HepG2 (cell line): ENCODE measurements around the gene DMXL1.

ENCODE experiments used
- ATF3 ChIP-seq: sonication (generic); formaldehyde crosslinking; IDR thresholded peaks from 2 replicates; pipeline ENCODE4 v1.4.0; 2020; ENCODE audit warnings: missing genetic modification reagents
- ATF5 ChIP-seq: sonication (generic); formaldehyde crosslinking; IDR thresholded peaks from 2 replicates; pipeline ENCODE4 v1.4.0; 2020; ENCODE audit warnings: mild to moderate bottlenecking, low read depth, missing genetic modification reagents
- DMTF1 ChIP-seq: sonication (generic); formaldehyde crosslinking; IDR thresholded peaks from 2 replicates; pipeline ENCODE4 v1.4.0; 2020; ENCODE audit warnings: mild to moderate bottlenecking, missing genetic modification reagents
- DR1 ChIP-seq: sonication (generic); formaldehyde crosslinking; IDR thresholded peaks from 2 replicates; pipeline ENCODE4 v1.8.0; 2021; ENCODE audit warnings: mild to moderate bottlenecking, missing genetic modification reagents, inconsistent platforms
- EZH2 ChIP-seq: conservative IDR thresholded peaks from 2 replicates; pipeline ENCODE4 v1.6.1; 2012; ENCODE audit warnings: mild to moderate bottlenecking, low read depth, low read length, moderate library complexity
- GABPA ChIP-seq, 2 experiments: IDR thresholded peaks; 2 replicates each; pipeline ENCODE4 v1.6.1; 2011 to 2016; ENCODE audit warnings: low read depth in 2 of 2, low read length in 1 of 2, missing biosample characterization in 1 of 2, missing genetic modification characterization in 1 of 2
- HIVEP1 ChIP-seq: sonication (generic); formaldehyde crosslinking; IDR thresholded peaks from 2 replicates; pipeline ENCODE4 v1.4.0; 2020; ENCODE audit warnings: mild to moderate bottlenecking, missing genetic modification reagents
- KDM5B ChIP-seq: sonication (generic); formaldehyde crosslinking; IDR thresholded peaks from 2 replicates; pipeline ENCODE4 v1.4.0; 2020; ENCODE audit warnings: missing genetic modification reagents, mild to moderate bottlenecking, borderline replicate concordance
- MTA3 ChIP-seq: sonication (generic); formaldehyde crosslinking; IDR thresholded peaks from 2 replicates; pipeline ENCODE4 v1.4.0; 2020; ENCODE audit warnings: missing genetic modification reagents
- TOE1 ChIP-seq: sonication (generic); formaldehyde crosslinking; IDR thresholded peaks from 2 replicates; pipeline ENCODE4 v1.4.0; 2020; ENCODE audit warnings: mild to moderate bottlenecking, missing genetic modification reagents
- ZNF34 ChIP-seq: sonication (generic); formaldehyde crosslinking; IDR thresholded peaks from 2 replicates; pipeline ENCODE4 v1.4.0; 2020; ENCODE audit warnings: mild to moderate bottlenecking, missing genetic modification reagents, borderline replicate concordance
- ZNF687 ChIP-seq: sonication (generic); formaldehyde crosslinking; IDR thresholded peaks from 2 replicates; pipeline ENCODE4 v1.5.1; 2020; ENCODE audit warnings: mild to moderate bottlenecking, missing genetic modification reagents, moderate library complexity

GRCh38 chr5:119129770-119130169 is 58.9 kb downstream of the DMXL1 start:
- no peak for TF ChIP-seq ZNF34 (CRISPR knock-in tag)
- no peak for TF ChIP-seq ATF3 (CRISPR knock-in tag)
- TF ChIP-seq TOE1 (CRISPR knock-in tag) = no peak
- no peak for TF ChIP-seq GABPA (IDR thresholded peaks at IDR 0.05; ENCODE audit: low read depth, low read length)
- TF ChIP-seq GABPA (CRISPR knock-in tag; IDR thresholded peaks at IDR 0.05; ENCODE audit: low read depth) = no peak
- TF ChIP-seq HIVEP1 (CRISPR knock-in tag) = no peak
- TF ChIP-seq KDM5B = no peak
- TF ChIP-seq MTA3 (CRISPR knock-in tag) = no peak
- TF ChIP-seq ATF5 (CRISPR knock-in tag) = no peak
- TF ChIP-seq DR1 (CRISPR knock-in tag) = no peak
- TF ChIP-seq EZH2 = no peak
- no peak for TF ChIP-seq DMTF1 (CRISPR knock-in tag)
- no peak for TF ChIP-seq ZNF687
